ENCODE measurements around the gene IMPA2. TPM values are rescaled to one million over a fixed set of nuclear protein-coding genes. Genes with fewer than 3 reads are reported as not detected.
A peak's percentile ranks its signal among the peaks of the same experiment; 100 is the strongest.

The IMPA2 gene
- polyA plus RNA-seq, 1 donor: 34.8 TPM

DNA sequence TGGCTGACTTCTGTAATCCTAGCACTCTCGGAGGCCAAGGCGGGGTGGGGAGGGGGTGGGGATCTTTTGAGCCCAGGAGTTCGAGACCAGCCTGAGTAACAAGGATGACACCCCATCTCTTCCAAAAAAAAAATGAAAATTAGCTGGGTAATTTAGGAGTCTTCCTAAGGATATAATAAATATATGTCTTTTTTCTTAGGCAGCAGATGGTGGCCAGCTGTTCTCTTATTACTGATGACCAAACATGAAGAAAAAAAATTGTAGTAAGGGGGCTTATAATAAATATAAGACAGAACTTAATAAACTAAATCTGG lies 4.2 kb upstream of the IMPA2 start:
- H3K4me3 ChIP-seq (ENCODE audit: low read length): no peak overlapping the region
- no peak for DNase-seq
- whole genome bisulfite sequencing (ENCODE audit: insufficient coverage, low lambda C conversion rate): 38% methylated on average over 1 of the region's 3 CpGs
- H3K27me3 ChIP-seq (ENCODE audit: control insufficient read depth, insufficient read depth, low read length): no peaks in the 10 kb centered on the region
- H3K27ac ChIP-seq (ENCODE audit: low read length): no peak overlapping the region
- peaks cover 5% of the 10 kb centered on the region for H3K4me1 ChIP-seq (ENCODE audit: control insufficient read depth, insufficient read depth, low read length)
- no peaks in the 10 kb centered on the region for H3K36me3 ChIP-seq (ENCODE audit: control insufficient read depth, insufficient read depth, low read length)
- no peaks in the 10 kb centered on the region for H3K9me3 ChIP-seq (ENCODE audit: control insufficient read depth, low read depth, low read length)

DNA sequence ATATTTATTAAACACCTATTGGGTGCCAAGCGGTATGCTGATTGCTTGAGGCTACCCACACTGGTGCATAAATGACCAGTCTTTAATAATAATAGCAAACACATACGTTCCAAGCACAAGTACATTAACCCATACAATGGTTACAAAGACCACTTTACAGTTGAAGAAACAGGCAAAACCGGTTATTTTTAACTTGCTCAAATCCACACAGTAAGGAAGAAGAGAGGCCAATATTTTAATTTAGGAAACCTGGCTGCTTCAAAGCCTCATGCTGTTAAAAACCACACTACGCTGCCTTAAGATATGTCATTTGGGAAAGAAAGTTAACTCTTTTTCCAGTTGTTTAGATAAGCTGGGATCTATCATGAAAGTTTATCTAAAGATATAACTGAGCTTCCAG lies 2.4 kb upstream of the IMPA2 start:
- Histone ChIP-seq H3K4me1 (ENCODE audit: control insufficient read depth, insufficient read depth, low read length) (peaks cover 11% of the 10 kb centered on the region), H3K9me3 (ENCODE audit: control insufficient read depth, low read depth, low read length) (no peaks in the 10 kb centered on the region), H3K27ac (ENCODE audit: low read length) (no peak overlapping the region), H3K4me3 (ENCODE audit: low read length) (no peak overlapping the region), H3K27me3 (ENCODE audit: control insufficient read depth, insufficient read depth, low read length) (no peaks in the 10 kb centered on the region), H3K36me3 (ENCODE audit: control insufficient read depth, insufficient read depth, low read length) (no peaks in the 10 kb centered on the region)
- no CpG with 5 or more reads among the region's 4 CpGs for WGBS (ENCODE audit: insufficient coverage, low lambda C conversion rate)
- DNase-seq: no peak

DNA sequence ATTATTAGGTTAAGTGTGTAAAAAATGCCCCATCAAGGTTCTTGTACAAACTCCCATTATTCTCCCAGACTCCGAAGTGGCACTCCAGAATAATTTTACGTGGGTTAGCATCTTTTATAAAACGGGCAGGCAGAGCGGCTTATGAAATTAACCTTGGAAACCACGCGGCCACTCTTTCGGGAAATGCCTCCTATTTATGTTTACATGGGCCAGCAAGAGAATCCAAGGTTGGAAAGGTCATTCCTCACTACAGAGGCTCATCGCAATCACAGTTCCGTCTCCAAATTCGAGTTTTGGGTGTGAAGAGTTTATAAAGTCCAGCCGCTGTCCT lies 1.2 kb upstream of the IMPA2 start:
- no CpG with 5 or more reads among the region's 11 CpGs for WGBS (ENCODE audit: insufficient coverage, low lambda C conversion rate)
- Histone ChIP-seq H3K27ac (ENCODE audit: low read length) (peak overlapping the region; percentile 93), H3K36me3 (ENCODE audit: control insufficient read depth, insufficient read depth, low read length) (no peaks in the 10 kb centered on the region), H3K27me3 (ENCODE audit: control insufficient read depth, insufficient read depth, low read length) (no peaks in the 10 kb centered on the region), H3K9me3 (ENCODE audit: control insufficient read depth, low read depth, low read length) (no peaks in the 10 kb centered on the region), H3K4me1 (ENCODE audit: control insufficient read depth, insufficient read depth, low read length) (peaks cover 11% of the 10 kb centered on the region), H3K4me3 (ENCODE audit: low read length) (peak overlapping the region; percentile 51)
- DNase-seq: no peak

DNA sequence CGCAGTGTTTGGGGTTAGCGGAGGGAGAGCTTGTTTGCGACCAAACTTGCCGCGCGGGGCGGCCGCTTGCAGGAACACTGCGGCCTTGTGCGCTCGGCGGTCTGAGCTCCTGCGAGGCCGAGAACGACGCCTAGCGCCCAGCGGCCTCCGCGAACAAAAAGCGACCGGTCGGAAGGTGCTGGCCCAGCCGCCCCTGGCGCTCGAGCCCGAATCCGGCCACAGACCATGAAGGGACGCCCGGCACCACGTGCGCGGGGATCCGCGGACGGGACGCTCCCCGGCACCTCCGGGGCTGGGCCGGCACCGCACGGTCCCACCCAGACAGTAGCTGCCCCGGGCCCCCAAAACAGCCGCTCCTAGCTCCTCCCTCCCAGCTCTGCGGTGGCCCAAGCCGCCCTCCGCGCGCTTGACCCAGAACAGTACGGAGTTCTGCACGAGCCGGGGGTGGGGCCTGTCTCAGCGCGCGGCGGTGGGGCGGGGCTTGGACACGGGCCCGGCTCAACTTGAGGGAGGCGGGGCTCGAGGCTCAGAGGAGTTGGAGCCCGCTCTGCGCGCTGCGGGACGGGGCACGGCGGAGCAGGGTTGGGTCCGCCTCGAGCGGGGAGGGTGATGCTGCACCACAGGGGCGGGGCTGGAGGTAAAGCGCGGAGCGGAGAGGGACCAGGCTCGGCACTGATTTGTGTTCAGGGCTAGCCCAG lies 664 bp upstream of the IMPA2 start:
- WGBS (ENCODE audit: insufficient coverage, low lambda C conversion rate): no CpG with 5 or more reads among the region's 76 CpGs
- no peaks in the 10 kb centered on the region for H3K36me3 ChIP-seq (ENCODE audit: control insufficient read depth, insufficient read depth, low read length)
- peak overlapping the region; percentile 51 for H3K4me3 ChIP-seq (ENCODE audit: low read length)
- peak in 1 of 2 donors; percentile 98 for DNase-seq
- H3K4me1 ChIP-seq (ENCODE audit: control insufficient read depth, insufficient read depth, low read length): peaks cover 11% of the 10 kb centered on the region
- H3K27me3 ChIP-seq (ENCODE audit: control insufficient read depth, insufficient read depth, low read length): no peaks in the 10 kb centered on the region
- H3K9me3 ChIP-seq (ENCODE audit: control insufficient read depth, low read depth, low read length): no peaks in the 10 kb centered on the region
- H3K27ac ChIP-seq (ENCODE audit: low read length): peak overlapping the region; percentile 93

DNA sequence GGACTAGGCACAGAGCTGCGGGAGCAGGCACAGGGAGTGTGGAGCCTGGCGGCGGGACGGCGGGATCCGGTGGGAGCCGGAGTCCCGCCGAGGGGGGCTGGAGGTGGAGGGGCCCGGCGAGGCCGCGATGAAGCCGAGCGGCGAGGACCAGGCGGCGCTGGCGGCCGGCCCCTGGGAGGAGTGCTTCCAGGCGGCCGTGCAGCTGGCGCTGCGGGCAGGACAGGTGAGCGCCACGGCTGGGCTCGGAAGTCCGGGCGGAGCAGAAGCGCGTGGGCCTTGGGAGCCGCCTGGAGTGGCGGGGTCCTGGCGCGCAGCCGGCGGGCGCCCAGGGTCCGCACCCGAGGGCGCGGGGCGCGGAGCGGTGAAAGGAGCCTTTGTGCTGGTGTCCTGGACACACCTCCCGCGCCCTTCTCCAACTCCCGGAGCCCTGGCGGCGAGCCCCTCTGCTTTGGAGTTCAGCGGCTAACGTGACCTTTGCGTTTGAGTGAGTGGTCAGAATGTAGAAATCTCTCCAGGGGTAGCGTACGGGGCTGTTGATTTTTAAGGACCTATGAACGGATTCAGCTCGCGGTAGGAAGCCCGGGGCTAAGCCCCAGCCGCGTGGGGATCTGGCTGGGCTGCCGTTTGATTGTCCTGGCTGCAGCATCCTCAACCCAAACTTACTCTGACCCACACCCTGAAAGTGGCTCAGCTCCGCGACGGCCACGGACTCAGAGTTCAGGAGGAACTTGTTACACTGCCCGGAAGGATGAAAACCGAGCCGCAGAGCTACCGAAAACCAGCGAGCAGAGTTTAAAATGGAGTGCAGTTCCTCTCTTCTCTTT lies 448 bp downstream of the IMPA2 start:
- peaks cover 11% of the 10 kb centered on the region for H3K4me1 ChIP-seq (ENCODE audit: control insufficient read depth, insufficient read depth, low read length)
- peak in 1 of 2 donors; percentile 73 for DNase-seq
- H3K36me3 ChIP-seq (ENCODE audit: control insufficient read depth, insufficient read depth, low read length): peaks cover 3% of the 10 kb centered on the region
- no peaks in the 10 kb centered on the region for H3K27me3 ChIP-seq (ENCODE audit: control insufficient read depth, insufficient read depth, low read length)
- H3K4me3 ChIP-seq (ENCODE audit: low read length): peak overlapping the region; percentile 71
- peak overlapping the region; percentile 49 for H3K27ac ChIP-seq (ENCODE audit: low read length)
- no CpG with 5 or more reads among the region's 71 CpGs for WGBS (ENCODE audit: insufficient coverage, low lambda C conversion rate)
- no peaks in the 10 kb centered on the region for H3K9me3 ChIP-seq (ENCODE audit: control insufficient read depth, low read depth, low read length)

DNA sequence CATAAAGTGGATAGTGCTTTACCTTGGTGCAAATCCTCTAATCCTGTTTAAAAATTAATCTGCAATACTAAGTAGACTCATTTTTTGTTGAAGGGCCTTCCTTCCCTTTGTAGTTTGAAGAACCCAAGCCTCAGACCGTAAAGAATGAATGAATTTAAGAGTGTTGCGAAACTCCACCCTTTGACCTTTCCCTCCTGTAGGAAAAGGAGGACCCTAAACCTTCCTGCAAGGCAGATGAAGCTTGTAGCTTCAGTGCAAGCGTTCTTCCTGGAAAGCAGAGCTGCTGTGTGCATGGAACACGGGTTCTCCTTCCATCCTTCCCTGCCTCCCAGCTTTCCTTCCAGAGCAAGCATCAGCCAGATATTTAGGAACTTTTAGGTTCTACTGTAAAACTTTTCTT lies 1.7 kb downstream of the IMPA2 start:
- Histone ChIP-seq H3K4me1 (ENCODE audit: control insufficient read depth, insufficient read depth, low read length) (peaks cover 11% of the 10 kb centered on the region), H3K27me3 (ENCODE audit: control insufficient read depth, insufficient read depth, low read length) (no peaks in the 10 kb centered on the region), H3K27ac (ENCODE audit: low read length) (peak overlapping the region; percentile 32), H3K4me3 (ENCODE audit: low read length) (no peak overlapping the region), H3K9me3 (ENCODE audit: control insufficient read depth, low read depth, low read length) (no peaks in the 10 kb centered on the region), H3K36me3 (ENCODE audit: control insufficient read depth, insufficient read depth, low read length) (peaks cover 3% of the 10 kb centered on the region)
- no CpG with 5 or more reads among the region's 4 CpGs for WGBS (ENCODE audit: insufficient coverage, low lambda C conversion rate)
- peak in 1 of 2 donors; percentile 64 for DNase-seq

DNA sequence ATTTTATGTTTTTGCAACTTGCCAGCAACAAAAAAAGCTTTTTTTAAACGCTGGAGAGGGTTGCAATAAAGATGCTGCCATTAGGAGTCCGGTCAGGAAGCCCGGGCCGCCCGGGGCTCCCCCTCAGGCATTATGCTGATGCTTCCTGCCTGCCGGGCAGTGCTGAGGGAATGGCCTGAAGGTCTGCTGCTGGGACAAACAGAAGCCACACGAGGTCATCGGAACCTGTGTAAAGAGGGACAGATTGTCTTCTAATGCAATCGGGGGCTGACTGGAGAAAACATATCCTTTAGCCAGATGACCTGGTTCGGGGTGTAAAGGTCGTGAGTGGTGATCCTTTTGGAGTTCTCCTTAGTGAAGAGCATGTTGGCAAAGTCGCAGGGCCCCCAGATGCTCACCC lies 2.3 kb downstream of the IMPA2 start:
- no peak for DNase-seq
- Histone ChIP-seq H3K4me1 (ENCODE audit: control insufficient read depth, insufficient read depth, low read length) (peaks cover 11% of the 10 kb centered on the region), H3K4me3 (ENCODE audit: low read length) (no peak overlapping the region), H3K27me3 (ENCODE audit: control insufficient read depth, insufficient read depth, low read length) (no peaks in the 10 kb centered on the region), H3K9me3 (ENCODE audit: control insufficient read depth, low read depth, low read length) (no peaks in the 10 kb centered on the region), H3K27ac (ENCODE audit: low read length) (no peak overlapping the region), H3K36me3 (ENCODE audit: control insufficient read depth, insufficient read depth, low read length) (peaks cover 3% of the 10 kb centered on the region)
- 100% methylated on average over 1 of the region's 12 CpGs for WGBS (ENCODE audit: insufficient coverage, low lambda C conversion rate)

DNA sequence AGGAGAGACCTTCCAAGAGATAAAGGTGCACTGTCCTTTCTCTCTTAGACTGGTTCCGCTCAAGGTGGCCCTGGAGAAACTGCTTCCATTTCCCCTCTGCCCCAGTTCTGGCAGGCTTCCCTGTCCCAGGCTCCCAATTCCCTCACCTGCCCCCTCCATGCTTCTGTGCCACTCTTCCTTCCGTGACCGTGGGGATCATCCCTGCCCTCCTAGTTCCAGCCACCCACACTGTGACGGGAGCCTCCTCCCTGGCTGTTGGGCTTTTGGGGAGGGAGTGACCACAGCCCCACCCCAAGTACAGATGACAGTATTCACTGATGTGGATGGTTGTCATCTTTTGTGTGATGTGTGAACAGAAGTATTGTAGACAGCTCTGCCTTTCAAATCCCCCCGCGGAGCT lies 2.8 kb downstream of the IMPA2 start:
- no peak overlapping the region for H3K4me3 ChIP-seq (ENCODE audit: low read length)
- no peaks in the 10 kb centered on the region for H3K27me3 ChIP-seq (ENCODE audit: control insufficient read depth, insufficient read depth, low read length)
- H3K4me1 ChIP-seq (ENCODE audit: control insufficient read depth, insufficient read depth, low read length): peaks cover 11% of the 10 kb centered on the region
- DNase-seq: no peak
- WGBS (ENCODE audit: insufficient coverage, low lambda C conversion rate): no CpG with 5 or more reads among the region's 6 CpGs
- H3K9me3 ChIP-seq (ENCODE audit: control insufficient read depth, low read depth, low read length): no peaks in the 10 kb centered on the region
- peaks cover 3% of the 10 kb centered on the region for H3K36me3 ChIP-seq (ENCODE audit: control insufficient read depth, insufficient read depth, low read length)
- no peak overlapping the region for H3K27ac ChIP-seq (ENCODE audit: low read length)

DNA sequence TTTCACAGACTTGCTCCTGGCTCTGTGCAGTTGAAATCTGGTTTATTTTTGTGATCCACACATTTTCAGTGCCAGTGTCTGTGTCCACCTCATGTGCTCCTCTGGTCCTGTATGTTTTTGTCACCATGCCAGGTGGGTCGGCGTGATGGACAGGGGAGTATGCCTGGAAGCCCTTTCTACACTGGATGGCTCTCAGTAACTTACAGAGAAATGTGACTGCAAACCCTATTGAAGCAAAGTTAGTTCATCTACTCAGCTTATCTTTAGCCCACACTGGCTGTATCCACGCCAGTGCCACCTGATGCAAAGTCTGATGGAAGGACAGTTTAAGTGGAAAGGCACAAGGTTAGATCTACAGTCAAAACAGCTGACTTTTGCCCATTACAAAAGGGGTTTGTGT lies 4.3 kb downstream of the IMPA2 start:
- no peak overlapping the region for H3K4me3 ChIP-seq (ENCODE audit: low read length)
- H3K4me1 ChIP-seq (ENCODE audit: control insufficient read depth, insufficient read depth, low read length): peaks cover 5% of the 10 kb centered on the region
- no CpG with 5 or more reads among the region's 3 CpGs for WGBS (ENCODE audit: insufficient coverage, low lambda C conversion rate)
- DNase-seq: no peak
- H3K27ac ChIP-seq (ENCODE audit: low read length): no peak overlapping the region
- peaks cover 3% of the 10 kb centered on the region for H3K36me3 ChIP-seq (ENCODE audit: control insufficient read depth, insufficient read depth, low read length)
- H3K27me3 ChIP-seq (ENCODE audit: control insufficient read depth, insufficient read depth, low read length): no peaks in the 10 kb centered on the region
- H3K9me3 ChIP-seq (ENCODE audit: control insufficient read depth, low read depth, low read length): no peaks in the 10 kb centered on the region

DNA sequence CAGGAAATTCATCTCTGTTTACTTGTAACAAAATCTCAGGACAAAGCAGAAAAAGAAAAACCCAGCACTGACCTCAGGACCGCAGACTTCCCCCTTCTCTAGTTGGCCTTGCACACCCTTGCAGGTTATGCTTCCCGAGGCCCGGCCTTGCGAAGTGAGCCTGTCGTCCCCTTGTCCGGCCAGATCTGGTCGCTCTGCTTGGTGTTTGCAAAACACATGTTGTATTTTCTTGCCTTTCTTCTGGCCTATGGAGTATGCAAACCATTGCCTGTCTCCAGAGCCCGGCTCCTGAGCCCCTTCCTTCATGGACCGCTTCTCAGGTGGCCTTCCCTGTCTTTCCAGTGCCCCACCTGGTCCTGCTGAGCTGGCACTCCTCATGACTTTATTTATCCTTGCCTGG lies 4.8 kb downstream of the IMPA2 start:
- no CpG with 5 or more reads among the region's 9 CpGs for WGBS (ENCODE audit: insufficient coverage, low lambda C conversion rate)
- Histone ChIP-seq H3K4me3 (ENCODE audit: low read length) (no peak overlapping the region), H3K36me3 (ENCODE audit: control insufficient read depth, insufficient read depth, low read length) (peaks cover 3% of the 10 kb centered on the region), H3K9me3 (ENCODE audit: control insufficient read depth, low read depth, low read length) (no peaks in the 10 kb centered on the region), H3K4me1 (ENCODE audit: control insufficient read depth, insufficient read depth, low read length) (peaks cover 5% of the 10 kb centered on the region), H3K27me3 (ENCODE audit: control insufficient read depth, insufficient read depth, low read length) (no peaks in the 10 kb centered on the region), H3K27ac (ENCODE audit: low read length) (no peak overlapping the region)
- DNase-seq: no peak

DNA sequence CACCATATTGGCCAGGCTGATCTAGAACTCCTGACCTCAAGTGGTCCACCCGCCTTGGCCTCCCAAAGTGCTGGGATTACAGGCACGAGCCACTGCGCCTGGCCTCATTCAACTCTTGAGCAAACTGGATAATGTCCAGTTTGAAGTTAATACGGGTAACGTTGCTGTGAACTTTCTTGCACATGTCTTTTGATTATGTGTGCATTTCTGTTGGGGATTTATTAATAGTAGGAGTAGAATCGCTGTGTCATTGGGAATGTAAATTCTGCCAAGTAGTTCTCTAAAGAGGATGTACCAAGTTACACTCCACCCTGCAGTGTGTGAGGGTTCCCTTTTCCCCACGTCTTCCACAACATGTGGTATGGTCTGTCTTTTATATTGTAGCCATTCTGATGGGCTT lies 6.2 kb downstream of the IMPA2 start:
- no peak for DNase-seq
- no peak overlapping the region for H3K4me3 ChIP-seq (ENCODE audit: low read length)
- H3K27me3 ChIP-seq (ENCODE audit: control insufficient read depth, insufficient read depth, low read length): no peaks in the 10 kb centered on the region
- H3K4me1 ChIP-seq (ENCODE audit: control insufficient read depth, insufficient read depth, low read length): peaks cover 5% of the 10 kb centered on the region
- H3K9me3 ChIP-seq (ENCODE audit: control insufficient read depth, low read depth, low read length): no peaks in the 10 kb centered on the region
- no CpG with 5 or more reads among the region's 7 CpGs for WGBS (ENCODE audit: insufficient coverage, low lambda C conversion rate)
- peaks cover 3% of the 10 kb centered on the region for H3K36me3 ChIP-seq (ENCODE audit: control insufficient read depth, insufficient read depth, low read length)
- H3K27ac ChIP-seq (ENCODE audit: low read length): no peak overlapping the region
